ENCODE measurements around the gene COBL. TPM values are rescaled to one million over a fixed set of nuclear protein-coding genes. Genes with fewer than 3 reads are reported as not detected.

The COBL gene
- total RNA-seq, 1 experiment from 2014 or later = 0.39 TPM

DNA sequence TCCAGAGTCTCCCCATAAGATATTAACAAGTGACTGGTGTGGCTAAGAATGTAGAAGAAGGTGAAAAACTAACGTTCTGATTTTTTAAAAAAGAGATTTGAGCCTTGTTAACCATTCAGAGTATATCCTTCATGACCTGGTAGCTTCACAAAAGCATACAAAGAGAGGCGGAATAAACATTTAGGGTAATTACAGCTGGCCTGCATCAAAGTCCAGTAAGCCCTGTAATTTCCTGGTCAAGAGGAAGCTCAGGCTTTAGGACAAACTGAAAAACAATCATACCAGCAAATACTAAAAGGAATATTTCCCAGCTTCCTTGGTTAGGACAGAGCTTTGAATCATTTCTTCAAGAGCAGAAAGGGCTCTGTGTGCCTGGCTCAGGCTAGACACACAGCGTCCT, 165.2 kb downstream of the COBL start:
- DNase-seq (ENCODE audit: low read depth, low spot score) = no peak
- ChIA-PET CTCF (interaction anchor here (1.4 kb wide), 1 partner anchor 10 kb away, joined by 6 read pairs; no protein-coding TSS in a partner anchor), POLR2A (no interaction called here)
- Histone ChIP-seq H3K9me3 (ENCODE audit: control insufficient read depth, insufficient read depth, low read depth, low read length) (no peaks in the 10 kb centered on the region), H3K36me3 (ENCODE audit: control insufficient read depth, insufficient read depth, low read length) (no peaks in the 10 kb centered on the region), H3K4me1 (ENCODE audit: control insufficient read depth, insufficient read depth, low read length) (no peaks in the 10 kb centered on the region), H3K27me3 (ENCODE audit: control insufficient read depth, insufficient read depth, low read length) (peaks cover 5% of the 10 kb centered on the region; the same call in 1 of the 2 replicates), H3K27ac (ENCODE audit: low read length) (no peak overlapping the region), H3K4me3 (ENCODE audit: low read depth in 2 of 2, low read length in 2 of 2) (no peak overlapping the region)
- no peak for ATAC-seq
- intact Hi-C loops (cut with micrococcal nuclease; ENCODE audit: unreplicated experiment) (no loop called here), in situ Hi-C loops (cut with HindIII; ENCODE audit: low pct_unique_long_range_greater_than_20kb, low sequenced_read_pairs) (no loop called here)
- BruUV-seq (replicated peaks) = no TSS peak
- no peak for TF ChIP-seq POLR2AphosphoS5 (IDR thresholded peaks at IDR 0.05; ENCODE audit: low read depth, low read length)
- no peak for TF ChIP-seq TCF7L2 (IDR thresholded peaks at IDR 0.05; ENCODE audit: low read depth, low read length)
- no peak for TF ChIP-seq CTCF (IDR thresholded peaks at IDR 0.05)
- no peak for TF ChIP-seq SIN3A (IDR thresholded peaks at IDR 0.05; ENCODE audit: borderline replicate concordance, insufficient read depth, low read depth, low read length)
- TF ChIP-seq, protein P1, sequence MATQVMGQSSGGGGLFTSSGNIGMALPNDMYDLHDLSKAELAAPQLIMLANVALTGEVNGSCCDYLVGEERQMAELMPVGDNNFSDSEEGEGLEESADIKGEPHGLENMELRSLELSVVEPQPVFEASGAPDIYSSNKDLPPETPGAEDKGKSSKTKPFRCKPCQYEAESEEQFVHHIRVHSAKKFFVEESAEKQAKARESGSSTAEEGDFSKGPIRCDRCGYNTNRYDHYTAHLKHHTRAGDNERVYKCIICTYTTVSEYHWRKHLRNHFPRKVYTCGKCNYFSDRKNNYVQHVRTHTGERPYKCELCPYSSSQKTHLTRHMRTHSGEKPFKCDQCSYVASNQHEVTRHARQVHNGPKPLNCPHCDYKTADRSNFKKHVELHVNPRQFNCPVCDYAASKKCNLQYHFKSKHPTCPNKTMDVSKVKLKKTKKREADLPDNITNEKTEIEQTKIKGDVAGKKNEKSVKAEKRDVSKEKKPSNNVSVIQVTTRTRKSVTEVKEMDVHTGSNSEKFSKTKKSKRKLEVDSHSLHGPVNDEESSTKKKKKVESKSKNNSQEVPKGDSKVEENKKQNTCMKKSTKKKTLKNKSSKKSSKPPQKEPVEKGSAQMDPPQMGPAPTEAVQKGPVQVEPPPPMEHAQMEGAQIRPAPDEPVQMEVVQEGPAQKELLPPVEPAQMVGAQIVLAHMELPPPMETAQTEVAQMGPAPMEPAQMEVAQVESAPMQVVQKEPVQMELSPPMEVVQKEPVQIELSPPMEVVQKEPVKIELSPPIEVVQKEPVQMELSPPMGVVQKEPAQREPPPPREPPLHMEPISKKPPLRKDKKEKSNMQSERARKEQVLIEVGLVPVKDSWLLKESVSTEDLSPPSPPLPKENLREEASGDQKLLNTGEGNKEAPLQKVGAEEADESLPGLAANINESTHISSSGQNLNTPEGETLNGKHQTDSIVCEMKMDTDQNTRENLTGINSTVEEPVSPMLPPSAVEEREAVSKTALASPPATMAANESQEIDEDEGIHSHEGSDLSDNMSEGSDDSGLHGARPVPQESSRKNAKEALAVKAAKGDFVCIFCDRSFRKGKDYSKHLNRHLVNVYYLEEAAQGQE (IDR thresholded peaks at IDR 0.05; ENCODE audit: insufficient read depth in 1 of 2, low read depth in 2 of 2, low read length in 1 of 2) = no peak

DNA sequence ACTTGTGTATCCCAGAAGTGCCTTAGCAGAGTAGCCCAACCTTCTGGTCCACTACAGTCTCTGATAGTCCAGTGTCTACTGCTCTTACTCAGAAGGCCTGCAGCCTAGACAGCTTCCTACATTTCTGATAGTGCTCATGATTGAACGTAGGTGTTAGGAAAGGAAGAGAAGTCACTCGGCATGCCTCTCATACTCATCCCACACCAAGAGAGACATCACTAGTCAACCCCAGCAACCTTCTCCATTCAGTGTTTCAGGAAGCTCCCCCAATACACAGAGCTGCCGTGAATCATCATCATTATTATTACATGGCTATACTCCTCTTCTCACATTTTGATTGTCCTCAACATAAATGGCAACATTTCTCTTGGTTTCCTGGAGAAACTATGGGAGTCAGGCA, 166.4 kb downstream of the COBL start:
- no TSS peak for BruUV-seq (replicated peaks)
- Histone ChIP-seq H3K4me1 (ENCODE audit: control insufficient read depth, insufficient read depth, low read length) (no peaks in the 10 kb centered on the region), H3K4me3 (ENCODE audit: low read depth in 2 of 2, low read length in 2 of 2) (no peak overlapping the region), H3K9me3 (ENCODE audit: control insufficient read depth, insufficient read depth, low read depth, low read length) (no peaks in the 10 kb centered on the region), H3K27me3 (ENCODE audit: control insufficient read depth, insufficient read depth, low read length) (peaks cover 5% of the 10 kb centered on the region; the same call in 1 of the 2 replicates), H3K36me3 (ENCODE audit: control insufficient read depth, insufficient read depth, low read length) (no peaks in the 10 kb centered on the region), H3K27ac (ENCODE audit: low read length) (no peak overlapping the region)
- TF ChIP-seq, protein P1 (IDR thresholded peaks at IDR 0.05; ENCODE audit: insufficient read depth in 1 of 2, low read depth in 2 of 2, low read length in 1 of 2) = no peak
- TF ChIP-seq SIN3A (IDR thresholded peaks at IDR 0.05; ENCODE audit: borderline replicate concordance, insufficient read depth, low read depth, low read length) (no peak), POLR2AphosphoS5 (IDR thresholded peaks at IDR 0.05; ENCODE audit: low read depth, low read length) (no peak), TCF7L2 (IDR thresholded peaks at IDR 0.05; ENCODE audit: low read depth, low read length) (no peak), CTCF (IDR thresholded peaks at IDR 0.05) (no peak)
- intact Hi-C loops (cut with micrococcal nuclease; ENCODE audit: unreplicated experiment) (no loop called here), in situ Hi-C loops (cut with HindIII; ENCODE audit: low pct_unique_long_range_greater_than_20kb, low sequenced_read_pairs) (no loop called here)
- POLR2A ChIA-PET = no interaction called here
- DNase-seq (ENCODE audit: low read depth, low spot score) (no peak), ATAC-seq (no peak)
- CTCF ChIA-PET = interaction anchor here (0.9 kb wide), 1 partner anchor 11 kb away, joined by 7 read pairs; no protein-coding TSS in a partner anchor
